NCI-H146 treated with DMSO at 0.1 percent for 48 hours (cell line): ENCODE measurements around the gene MTR.
"Not testable (repeated sequence)": the region's sequence is repeated elsewhere in the genome, so short reads cannot be mapped to it uniquely, and the experiment has no call there.

Experiments used
- DNase-seq: peaks from one replicate; lab custom pipeline; 2025; ENCODE audit not compliant: unreplicated experiment; lab: John Stamatoyannopoulos, UW

Gene MTR

GRCh38 chr1:236895665-236896387 lies 100.7 kb downstream of the MTR start:
- DNase-seq: no peak

- no peak for DNase-seq
Observed at GRCh38 chr1:236896716-236897115, 101.6 kb downstream of the MTR start.

- no peak for DNase-seq
Observed at GRCh38 chr1:236904892-236905741, 110.0 kb downstream of the MTR start.

GRCh38 chr1:236907205-236907604 lies 112.1 kb downstream of the MTR start:
- DNase-seq: no peak

- no peak for DNase-seq
Observed at GRCh38 chr1:236908669-236909068, 113.6 kb downstream of the MTR start.

- DNase-seq: not testable (repeated sequence)
Observed at GRCh38 chr1:236911047-236911446, 116.0 kb downstream of the MTR start.

- DNase-seq: no peak
Observed at GRCh38 chr1:236913371-236914037, 118.4 kb downstream of the MTR start.

- DNase-seq: no peak
Observed at GRCh38 chr1:236914375-236914774, 119.3 kb downstream of the MTR start.

GRCh38 chr1:236916131-236916800 lies 121.2 kb downstream of the MTR start:
- no peak for DNase-seq

- no peak for DNase-seq
Observed at GRCh38 chr1:236917448-236917847, 122.4 kb downstream of the MTR start.

- DNase-seq: no peak
Observed at GRCh38 chr1:236920286-236920894, 125.3 kb downstream of the MTR start.

- DNase-seq: no peak
Observed at GRCh38 chr1:236921610-236922009, 126.5 kb downstream of the MTR start.

GRCh38 chr1:236922190-236922589 lies 127.1 kb downstream of the MTR start:
- DNase-seq: no peak

- DNase-seq: no peak
Observed at GRCh38 chr1:236925386-236925785, 130.3 kb downstream of the MTR start.

GRCh38 chr1:236930503-236930902 lies 135.4 kb downstream of the MTR start:
- no peak for DNase-seq

- DNase-seq: no peak
Observed at GRCh38 chr1:236938760-236939159, 143.7 kb downstream of the MTR start.

- DNase-seq: no peak
Observed at GRCh38 chr1:236942431-236942830, 147.3 kb downstream of the MTR start.

GRCh38 chr1:236944556-236944955 lies 149.5 kb downstream of the MTR start:
- no peak for DNase-seq

- no peak for DNase-seq
Observed at GRCh38 chr1:236945002-236945401, 149.9 kb downstream of the MTR start.

GRCh38 chr1:236947794-236948193 lies 152.7 kb downstream of the MTR start:
- DNase-seq: no peak

- no peak for DNase-seq
Observed at GRCh38 chr1:236948381-236948780, 153.3 kb downstream of the MTR start.
